HG03175 (cell line): ENCODE data around the gene KCNH8.
"Not testable (repeated sequence)": the region's sequence is repeated elsewhere in the genome, so short reads cannot be mapped to it uniquely, and the experiment has no call there.

Source experiments
- ATAC-seq: cut with Tn5 transposase; IDR thresholded peaks from one replicate; pipeline ENCODE4 v1.9.1; 2021; ENCODE audit warnings: mild to moderate bottlenecking, moderate library complexity; ENCODE audit not compliant: unreplicated experiment

The KCNH8 gene

GRCh38 chr3:19147905-19148767 lies at the start of gene KCNH8:
TSS of gene KCNH8 (plus strand) at chr3:19148510. CDS start at chr3:19148720, 210 bp downstream.
- no peak for ATAC-seq

DNA sequence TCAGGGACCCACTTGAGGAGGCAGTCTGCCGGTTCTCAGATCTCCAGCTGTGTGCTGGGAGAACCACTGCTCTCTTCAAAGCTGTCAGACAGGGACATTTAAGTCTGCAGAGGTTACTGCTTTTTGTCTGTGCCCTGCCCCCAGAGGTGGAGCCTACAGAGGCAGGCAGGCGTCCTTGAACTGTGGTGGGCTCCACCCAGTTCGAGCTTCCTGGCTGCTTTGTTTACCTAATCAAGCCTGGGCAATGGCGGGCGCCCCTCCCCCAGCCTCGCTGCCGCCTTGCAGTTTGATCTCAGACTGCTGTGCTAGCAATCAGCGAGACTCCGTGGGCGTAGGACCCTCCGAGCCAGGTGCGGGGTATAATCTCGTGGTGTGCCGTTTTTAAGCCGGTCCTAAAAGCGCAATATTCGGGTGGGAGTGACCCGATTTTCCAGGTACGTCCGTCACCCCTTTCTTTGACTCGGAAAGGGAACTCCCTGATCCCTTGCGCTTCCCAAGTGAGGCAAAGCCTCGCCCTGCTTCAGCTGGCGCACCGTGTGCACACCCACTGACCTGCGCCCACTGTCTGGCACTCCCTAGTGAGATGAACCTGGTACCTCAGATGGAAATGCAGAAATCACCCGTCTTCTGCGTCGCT lies 45.5 kb upstream of the KCNH8 start:
- not testable (repeated sequence) for ATAC-seq

DNA sequence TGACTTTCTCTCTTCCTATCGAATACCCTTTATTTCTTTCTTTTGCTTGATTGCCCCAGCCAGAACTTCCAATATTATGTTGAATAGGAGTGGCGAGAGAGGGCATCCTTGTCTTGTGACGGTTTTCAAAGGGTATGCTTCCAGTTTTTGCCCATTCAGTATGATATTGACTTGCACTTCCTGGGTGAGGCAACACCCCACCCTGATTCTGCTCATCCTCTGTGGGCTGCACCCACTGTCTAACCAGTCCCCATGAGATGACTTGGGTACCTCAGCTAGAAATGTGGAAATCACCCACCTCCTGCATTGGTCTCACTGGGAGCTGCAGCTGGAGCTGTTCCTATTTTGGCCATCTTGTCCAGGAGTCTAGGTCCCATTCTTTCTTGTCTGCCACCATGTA lies 44.8 kb upstream of the KCNH8 start:
- no peak for ATAC-seq

DNA sequence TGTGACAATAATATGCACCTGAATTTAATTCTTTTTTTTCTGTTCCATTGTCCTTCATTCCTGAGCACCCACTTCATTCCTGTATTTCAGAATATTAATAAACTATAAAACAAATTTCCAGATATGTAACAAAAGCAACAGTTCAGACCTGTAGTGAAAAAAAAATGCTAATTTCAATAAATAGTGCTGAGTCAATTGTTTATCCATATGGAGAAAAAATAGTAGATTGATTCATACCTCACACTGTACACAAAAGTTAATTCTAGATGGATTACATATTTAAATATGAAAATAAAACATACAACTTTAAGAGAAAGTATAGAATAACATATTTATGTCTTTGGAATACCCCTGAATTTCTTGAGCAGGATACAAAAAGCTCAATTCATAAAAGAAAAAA lies 43.9 kb upstream of the KCNH8 start:
- no peak for ATAC-seq

- ATAC-seq: no peak
Observed at GRCh38 chr3:19105826-19106225, 42.5 kb upstream of the KCNH8 start.

DNA sequence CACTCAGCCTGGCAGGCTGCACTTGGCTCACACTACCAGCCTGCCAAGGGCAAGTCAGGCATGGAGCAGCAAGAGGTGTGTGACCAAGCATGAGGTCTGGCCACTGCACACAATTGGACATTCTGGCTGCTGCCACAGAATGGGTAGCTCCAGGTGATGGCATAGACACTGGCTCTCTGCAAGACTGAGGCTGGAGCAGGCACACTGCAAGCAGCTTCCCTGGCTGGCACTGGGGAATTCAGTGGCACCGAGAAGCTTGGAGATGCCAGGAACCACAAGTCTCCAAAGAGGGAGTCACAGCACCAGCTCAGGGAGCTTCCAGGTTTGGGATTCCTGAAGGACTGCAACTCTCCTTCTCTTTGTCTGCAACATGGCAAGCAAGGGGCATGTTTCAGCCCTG lies 42.0 kb upstream of the KCNH8 start:
- ATAC-seq: no peak

DNA sequence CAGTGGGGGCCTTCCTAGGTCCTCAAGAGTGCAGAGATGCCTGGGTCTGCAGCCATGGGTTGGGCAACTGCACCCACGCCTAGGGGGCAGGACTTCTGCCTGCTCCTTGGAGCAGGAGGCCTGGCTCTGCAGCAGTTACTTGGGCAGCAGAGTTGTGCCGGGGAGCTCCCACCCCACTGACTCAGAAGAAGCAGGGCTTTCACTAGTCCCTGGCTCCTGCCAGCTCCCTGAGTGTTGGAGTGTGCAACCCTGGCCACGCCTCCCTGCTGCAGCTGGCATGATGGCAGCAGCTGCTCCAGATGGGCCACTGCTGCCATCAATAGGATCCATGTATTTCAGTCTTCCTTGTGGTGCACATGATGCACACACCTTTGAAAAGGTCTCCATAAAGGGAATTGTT lies 40.6 kb upstream of the KCNH8 start:
- no peak for ATAC-seq

GRCh38 chr3:19110335-19110895 lies 37.9 kb upstream of the KCNH8 start:
- ATAC-seq: no peak

GRCh38 chr3:19114461-19114860 lies 33.8 kb upstream of the KCNH8 start:
- no peak for ATAC-seq

- no peak for ATAC-seq
Observed at GRCh38 chr3:19116239-19116638, 32.1 kb upstream of the KCNH8 start.

- ATAC-seq: no peak
Observed at GRCh38 chr3:19124752-19125151, 23.6 kb upstream of the KCNH8 start.

- ATAC-seq: no peak
Observed at GRCh38 chr3:19139863-19140262, 8.4 kb upstream of the KCNH8 start.

- ATAC-seq: peak; percentile 83
Observed at GRCh38 chr3:19146685-19147650, 1.3 kb upstream of the KCNH8 start.

- ATAC-seq: no peak
Observed at GRCh38 chr3:19148768-19149091, 420 bp downstream of the KCNH8 start.

DNA sequence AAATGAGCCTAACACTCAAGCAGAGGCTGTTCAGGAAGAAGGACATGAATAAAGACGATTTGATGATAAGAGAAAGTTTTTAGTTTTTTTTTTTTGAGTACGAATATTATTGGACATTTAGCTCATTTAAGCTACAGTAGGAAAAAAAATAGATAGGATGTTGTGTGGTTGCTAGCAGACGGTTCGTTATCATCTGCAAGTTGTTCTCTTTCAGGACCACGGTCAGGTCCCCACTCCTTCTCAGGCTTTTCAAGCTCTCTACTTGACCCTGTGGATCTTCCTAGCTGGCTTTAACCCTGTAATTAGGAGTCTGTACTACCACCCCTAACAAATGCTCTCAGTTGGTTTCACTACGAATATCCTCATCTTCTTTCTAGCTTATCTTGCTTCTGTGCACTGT lies 1.1 kb downstream of the KCNH8 start:
- ATAC-seq: no peak

DNA sequence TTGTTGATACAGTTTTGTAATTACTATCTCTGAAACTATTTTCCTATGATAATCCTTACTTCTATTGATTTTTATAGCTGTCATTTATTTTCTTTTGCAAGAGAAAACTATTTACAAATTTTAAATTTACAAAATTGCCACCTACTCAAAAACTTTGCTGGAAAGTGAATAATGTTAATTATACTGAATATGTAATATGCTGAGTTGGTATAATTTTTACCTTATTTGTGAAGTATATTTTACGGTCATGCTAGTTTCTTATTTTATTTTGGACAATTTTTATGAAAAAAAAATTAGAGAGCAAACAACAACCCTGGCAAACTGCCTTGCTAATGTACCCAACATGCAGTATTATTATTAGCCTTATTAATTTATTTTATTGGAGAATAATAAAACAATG lies 2.9 kb downstream of the KCNH8 start:
- no peak for ATAC-seq

GRCh38 chr3:19154693-19155250 lies 6.5 kb downstream of the KCNH8 start:
- ATAC-seq: no peak

- ATAC-seq: no peak
Observed at GRCh38 chr3:19155375-19155774, 7.1 kb downstream of the KCNH8 start.

GRCh38 chr3:19159966-19160635 lies 11.8 kb downstream of the KCNH8 start:
- ATAC-seq: no peak

DNA sequence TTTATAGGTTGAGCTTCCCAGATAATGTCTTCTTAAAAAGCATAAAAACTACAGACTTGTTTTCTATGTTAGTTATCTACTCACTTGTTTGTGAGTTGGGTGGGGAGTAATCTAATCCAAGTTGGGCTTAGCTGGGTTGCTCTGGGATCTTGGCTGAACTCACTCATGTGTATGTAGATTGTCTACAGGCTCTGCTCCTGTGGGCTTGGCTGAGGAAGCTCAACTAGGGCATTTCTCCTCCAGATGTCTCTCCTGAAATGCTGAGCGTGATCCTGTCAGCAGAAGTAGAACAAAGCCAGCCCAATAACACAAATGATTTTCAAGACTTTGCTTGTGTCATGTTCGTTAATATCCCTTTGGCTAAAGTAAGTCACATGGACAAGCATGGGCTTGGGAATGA lies 17.3 kb downstream of the KCNH8 start:
- ATAC-seq: no peak
